Measurements from ENCODE around the gene PRKCZ.

Gene PRKCZ

GRCh38 chr1:2178875-2179274, 128.7 kb downstream of the PRKCZ start:
- H3K4me3 ChIP-seq (ENCODE audit: low read depth, low read length): no peak overlapping the region
- TF ChIP-seq CTCF (IDR thresholded peaks at IDR 0.05; ENCODE audit: insufficient read depth, low read depth, low read length, missing control alignments): no peak
- no peak for DNase-seq (ENCODE audit: low read depth)

GRCh38 chr1:2179283-2180013, 129.2 kb downstream of the PRKCZ start:
- TF ChIP-seq CTCF (IDR thresholded peaks at IDR 0.05; ENCODE audit: insufficient read depth, low read depth, low read length, missing control alignments): no peak
- no peak overlapping the region for H3K4me3 ChIP-seq (ENCODE audit: low read depth, low read length)
- no peak for DNase-seq (ENCODE audit: low read depth)

GRCh38 chr1:2180297-2181245, 130.4 kb downstream of the PRKCZ start:
- DNase-seq (ENCODE audit: low read depth): no peak
- TF ChIP-seq CTCF (IDR thresholded peaks at IDR 0.05; ENCODE audit: insufficient read depth, low read depth, low read length, missing control alignments): no peak
- no peak overlapping the region for H3K4me3 ChIP-seq (ENCODE audit: low read depth, low read length)

- no peak for TF ChIP-seq CTCF (IDR thresholded peaks at IDR 0.05; ENCODE audit: insufficient read depth, low read depth, low read length, missing control alignments)
- no peak overlapping the region for H3K4me3 ChIP-seq (ENCODE audit: low read depth, low read length)
- no peak for DNase-seq (ENCODE audit: low read depth)
Observed at GRCh38 chr1:2181271-2181670, 131.1 kb downstream of the PRKCZ start.

GRCh38 chr1:2181752-2182151, 131.5 kb downstream of the PRKCZ start:
- H3K4me3 ChIP-seq (ENCODE audit: low read depth, low read length): no peak overlapping the region
- TF ChIP-seq CTCF (IDR thresholded peaks at IDR 0.05; ENCODE audit: insufficient read depth, low read depth, low read length, missing control alignments): no peak
- no peak for DNase-seq (ENCODE audit: low read depth)

- no peak for TF ChIP-seq CTCF (IDR thresholded peaks at IDR 0.05; ENCODE audit: insufficient read depth, low read depth, low read length, missing control alignments)
- no peak for DNase-seq (ENCODE audit: low read depth)
- H3K4me3 ChIP-seq (ENCODE audit: low read depth, low read length): no peak overlapping the region
Observed at GRCh38 chr1:2182376-2182775, 132.2 kb downstream of the PRKCZ start.
